ENCODE measurements around the gene SDC1.
A peak's percentile ranks its signal among the peaks of the same experiment; 100 is the strongest.
"Not testable (repeated sequence)": the region's sequence is repeated elsewhere in the genome, so short reads cannot be mapped to it uniquely, and the experiment has no call there.

SDC1 gene

GRCh38 chr2:20224716-20225293 is at the start of gene SDC1:
TSS of gene SDC1 (minus strand) at chr2:20225130. CDS start at chr2:20224867, 263 bp downstream.
- no peak for DNase-seq (ENCODE audit: low read depth)

GRCh38 chr2:20273042-20273441 is 48.1 kb upstream of the SDC1 start:
- no peak for DNase-seq (ENCODE audit: low read depth)

- DNase-seq (ENCODE audit: low read depth) = not testable (repeated sequence)
Measured at GRCh38 chr2:20268317-20268716, 43.4 kb upstream of the SDC1 start.

- no peak for DNase-seq (ENCODE audit: low read depth)
Measured at GRCh38 chr2:20267529-20267928, 42.6 kb upstream of the SDC1 start.

- DNase-seq (ENCODE audit: low read depth) = no peak
Measured at GRCh38 chr2:20264629-20265028, 39.7 kb upstream of the SDC1 start.

- no peak for DNase-seq (ENCODE audit: low read depth)
Measured at GRCh38 chr2:20257411-20257810, 32.5 kb upstream of the SDC1 start.

GRCh38 chr2:20254731-20255130 is 29.8 kb upstream of the SDC1 start:
- DNase-seq (ENCODE audit: low read depth) = no peak

- no peak for DNase-seq (ENCODE audit: low read depth)
Measured at GRCh38 chr2:20250436-20250835, 25.5 kb upstream of the SDC1 start.

GRCh38 chr2:20249170-20249569 is 24.2 kb upstream of the SDC1 start:
- no peak for DNase-seq (ENCODE audit: low read depth)

GRCh38 chr2:20247084-20247483 is 22.2 kb upstream of the SDC1 start:
- no peak for DNase-seq (ENCODE audit: low read depth)

GRCh38 chr2:20243637-20244036 is 18.7 kb upstream of the SDC1 start:
- DNase-seq (ENCODE audit: low read depth) = not testable (repeated sequence)

GRCh38 chr2:20242727-20243377 is 17.9 kb upstream of the SDC1 start:
- DNase-seq (ENCODE audit: low read depth) = no peak

- no peak for DNase-seq (ENCODE audit: low read depth)
Measured at GRCh38 chr2:20241973-20242726, 17.2 kb upstream of the SDC1 start.

GRCh38 chr2:20240291-20240690 is 15.4 kb upstream of the SDC1 start:
- DNase-seq (ENCODE audit: low read depth) = not testable (repeated sequence)

GRCh38 chr2:20236496-20236895 is 11.6 kb upstream of the SDC1 start:
- no peak for DNase-seq (ENCODE audit: low read depth)

- DNase-seq (ENCODE audit: low read depth) = no peak
Measured at GRCh38 chr2:20235655-20236305, 10.8 kb upstream of the SDC1 start.

GRCh38 chr2:20234597-20234996 is 9.7 kb upstream of the SDC1 start:
- DNase-seq (ENCODE audit: low read depth) = not testable (repeated sequence)

- DNase-seq (ENCODE audit: low read depth) = no peak
Measured at GRCh38 chr2:20232837-20233207, 7.9 kb upstream of the SDC1 start.

GRCh38 chr2:20231598-20232026 is 6.7 kb upstream of the SDC1 start:
- DNase-seq (ENCODE audit: low read depth) = no peak

GRCh38 chr2:20231159-20231558 is 6.2 kb upstream of the SDC1 start:
- no peak for DNase-seq (ENCODE audit: low read depth)

- no peak for DNase-seq (ENCODE audit: low read depth)
Measured at GRCh38 chr2:20230114-20230425, 5.1 kb upstream of the SDC1 start.

- peak; percentile 64 for DNase-seq (ENCODE audit: low read depth)
Measured at GRCh38 chr2:20229322-20230113, 4.6 kb upstream of the SDC1 start.

All from GM04503 (cell line).